ENCODE measurements around the gene RCCD1. TPM values are rescaled to one million over a fixed set of nuclear protein-coding genes. Genes with fewer than 3 reads are reported as not detected.

The RCCD1 gene, protein sequence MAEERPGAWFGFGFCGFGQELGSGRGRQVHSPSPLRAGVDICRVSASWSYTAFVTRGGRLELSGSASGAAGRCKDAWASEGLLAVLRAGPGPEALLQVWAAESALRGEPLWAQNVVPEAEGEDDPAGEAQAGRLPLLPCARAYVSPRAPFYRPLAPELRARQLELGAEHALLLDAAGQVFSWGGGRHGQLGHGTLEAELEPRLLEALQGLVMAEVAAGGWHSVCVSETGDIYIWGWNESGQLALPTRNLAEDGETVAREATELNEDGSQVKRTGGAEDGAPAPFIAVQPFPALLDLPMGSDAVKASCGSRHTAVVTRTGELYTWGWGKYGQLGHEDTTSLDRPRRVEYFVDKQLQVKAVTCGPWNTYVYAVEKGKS
- total RNA-seq, result 9.8 and 11.1 TPM in 2 replicates

GRCh38 chr15:90954712-90955623 lies at the start of gene RCCD1:
Gene RCCD1 (plus strand): TSS chr15:90954884. CDS start chr15:90956735, 1,851 bp downstream.

GRCh38 chr15:90931828-90932659 lies 22.6 kb upstream of the RCCD1 start, which contains the start of gene HDDC3:
Gene HDDC3 (minus strand): TSS chr15:90932549. CDS start chr15:90932540, 9 bp downstream.

GRCh38 chr15:90934949-90935751 lies 19.5 kb upstream of the RCCD1 start, which contains the start of gene UNC45A:
Gene UNC45A (plus strand): TSS chr15:90935285. CDS start chr15:90935325, 40 bp downstream.

GRCh38 chr15:90994417-90995311 lies 40.0 kb downstream of the RCCD1 start, which contains the start of gene PRC1:
Gene PRC1 (minus strand): TSS chr15:90994535. CDS start chr15:90994417, 118 bp downstream.

Small RNAs within 50 kb of the gene (small RNA-seq; reads per million reads assigned to genes)
- gene RF00019, result not detected

Other genes with a start within 250 kb of the RCCD1 start
- 2.2 and 3.5 TPM in 2 replicates for gene BLM, start 237.5 kb upstream of the RCCD1 start, total RNA-seq
- gene FURIN, start 86.3 kb upstream of the RCCD1 start, total RNA-seq, result 28.3 and 40.0 TPM in 2 replicates
- 26.1 and 27.6 TPM in 2 replicates for gene FES, start 70.4 kb upstream of the RCCD1 start, total RNA-seq
- 8.2 and 9.3 TPM in 2 replicates for gene MAN2A2, start 51.6 kb upstream of the RCCD1 start, total RNA-seq
- 7.7 and 8.9 TPM in 2 replicates for gene HDDC3, start 22.3 kb upstream of the RCCD1 start, total RNA-seq
- 67.1 and 67.7 TPM in 2 replicates for gene UNC45A, start 19.6 kb upstream of the RCCD1 start, total RNA-seq
- 53.7 and 89.8 TPM in 2 replicates for gene PRC1, start 39.7 kb downstream of the RCCD1 start, total RNA-seq
- gene VPS33B, start 67.7 kb downstream of the RCCD1 start, total RNA-seq, result 7.5 and 8.0 TPM in 2 replicates
- under 0.01 TPM in 1 of 2 replicates, not detected in the other for gene SV2B, start 145.4 kb downstream of the RCCD1 start, total RNA-seq